Sigmoid colon (tissue), 7 donors: Measurements from ENCODE around the gene HBG2. TPM values are rescaled to one million over a fixed set of nuclear protein-coding genes. Genes with fewer than 3 reads are reported as not detected.
"Not testable (repeated sequence)": the region's sequence is repeated elsewhere in the genome, so short reads cannot be mapped to it uniquely, and the experiment has no call there.

ENCODE experiments used
- DNase-seq: peaks from one replicate; pipeline ENCODE4 v3.0.0-alpha.2; 2019
- H3K27ac ChIP-seq, 4 donors: fragments of 200-600 bp; sonication (generic); one replicate each; pipeline ENCODE4 v1.5.1; 2016 to 2019; ENCODE audit warnings: mild to moderate bottlenecking in 1 of 4
- H3K27me3 ChIP-seq, 3 donors: fragments of 200-600 bp; sonication (generic); one replicate each; pipeline ENCODE4 v1.5.1; 2019; ENCODE audit warnings: mild to moderate bottlenecking in 1 of 3
- H3K36me3 ChIP-seq, 4 donors: fragments of 200-600 bp; sonication (generic); one replicate each; pipeline ENCODE4 v1.5.1; 2016 to 2019
- H3K4me1 ChIP-seq, 4 donors: fragments of 200-600 bp; sonication (generic); one replicate each; pipeline ENCODE4 v1.5.1; 2017 to 2019
- H3K4me3 ChIP-seq, 4 donors: fragments of 200-600 bp; sonication (generic); one replicate each; pipeline ENCODE4 v1.5.1; 2017 to 2019; ENCODE audit warnings: mild to moderate bottlenecking in 2 of 4, moderate library complexity in 1 of 4
- H3K9me3 ChIP-seq, 4 donors: fragments of 200-600 bp in 3 of 4; sonication (generic) in 3 of 4; one replicate each; pipeline versions ENCODE4 v1.5.1 to v1.6.1; 2013 to 2019
- CTCF ChIP-seq, 4 experiments: fragments of 450-650 bp in 3 of 4; fragments of 200-600 bp in 1 of 4; IDR thresholded peaks; one replicate each; pipeline ENCODE4 v1.5.1; 2016 to 2019; ENCODE audit warnings: antibody characterized with exemption in 4 of 4, mild to moderate bottlenecking in 3 of 4, moderate library complexity in 2 of 4
- EP300 ChIP-seq, 4 donors: sonication (generic); formaldehyde crosslinking; IDR thresholded peaks; one replicate each; pipeline ENCODE4 v1.6.1; 2017; ENCODE audit warnings: antibody characterized with exemption in 4 of 4
- POLR2A ChIP-seq, 2 donors: fragments of 450-650 bp; IDR thresholded peaks; one replicate each; pipeline ENCODE4 v1.6.1; 2016; ENCODE audit warnings: antibody characterized with exemption in 2 of 2, mild to moderate bottlenecking in 2 of 2, moderate library complexity in 2 of 2
- POLR2AphosphoS5 ChIP-seq, 4 donors: sonication (generic); formaldehyde crosslinking; IDR thresholded peaks; one replicate each; pipeline ENCODE4 v1.6.1; 2017; ENCODE audit warnings: antibody characterized with exemption in 4 of 4
- WGBS, 2 donors: extraction: QIAGEN DNeasy Blood & Tissue Kit; methylation state at CpG; one replicate each; pipeline ENCODE4 v1.1.7; 2013; 5-methylcytosine and 5-hydroxymethylcytosine counted together
- intact Hi-C: fragments of 100-400 bp; cut with DNase I; formaldehyde crosslinking; loops from one replicate; pipeline ENCODE4 v1.15.1; 2023
- polyA plus RNA-seq, 3 donors: library from polyadenylated mRNA; stranded (reverse); fragments of 200-250 nt; gene quantifications; one replicate each; pipeline ENCODE4 v1.2.3, GENCODE V29; 2013
- total RNA-seq, 4 donors: library from RNA; depleted of rRNA; stranded (reverse); fragments of >200 nt; gene quantifications; one replicate each; pipeline ENCODE4 v1.1.0, GENCODE V29; 2016
- donor health status: healthy with polysubstance abuse.
- donor health status: Bipolar disorder and iron deficiency.
- donor health status: healthy.

Gene HBG2
- total and polyA plus RNA-seq, 7 donors = not detected

GRCh38 chr11:5258543-5259262, 4.1 kb upstream of the HBG2 start:
- intact Hi-C loops = no loop called here

GRCh38 chr11:5257296-5257695, 2.7 kb upstream of the HBG2 start:
- intact Hi-C loops = no loop called here
- no peaks in the 10 kb centered on the region for H3K36me3 ChIP-seq
- H3K9me3 ChIP-seq = no peaks in the 10 kb centered on the region
- H3K4me1 ChIP-seq = no peaks in the 10 kb centered on the region
- DNase-seq = no peak
- TF ChIP-seq EP300 (IDR thresholded peaks at IDR 0.05) (no peak), CTCF (IDR thresholded peaks at IDR 0.05) (no peak), POLR2AphosphoS5 (IDR thresholded peaks at IDR 0.05) (no peak), POLR2A (IDR thresholded peaks at IDR 0.05) (no peak)
- H3K4me3 ChIP-seq = no peak overlapping the region
- no peaks in the 10 kb centered on the region for H3K27me3 ChIP-seq
- no peak overlapping the region for H3K27ac ChIP-seq
- WGBS, 2 donors = 24 to 50% methylated on average over 2 of the region's 2 CpGs

More at GRCh38 chr11:5258543-5259262, 4.1 kb upstream of the HBG2 start:
- Histone ChIP-seq H3K4me1 (no peaks in the 10 kb centered on the region), H3K27me3 (no peaks in the 10 kb centered on the region), H3K36me3 (no peaks in the 10 kb centered on the region), H3K4me3 (no peak overlapping the region), H3K27ac (no peak overlapping the region), H3K9me3 (no peaks in the 10 kb centered on the region)
- TF ChIP-seq POLR2AphosphoS5 (IDR thresholded peaks at IDR 0.05) (no peak), EP300 (IDR thresholded peaks at IDR 0.05) (no peak), POLR2A (IDR thresholded peaks at IDR 0.05) (no peak), CTCF (IDR thresholded peaks at IDR 0.05) (no peak)
- no peak for DNase-seq
- 70 to 79% methylated on average over 7 of the region's 7 CpGs for WGBS, 2 donors

GRCh38 chr11:5254023-5254422, 558 bp downstream of the HBG2 start:
- DNase-seq, H3K4me1 ChIP-seq, H3K27ac ChIP-seq, H3K36me3 ChIP-seq, H3K4me3 ChIP-seq, intact Hi-C loops, H3K9me3 ChIP-seq, H3K27me3 ChIP-seq: not testable (repeated sequence)
- WGBS, 2 donors = 69 to 82% methylated on average over 2 of the region's 2 CpGs

DNA sequence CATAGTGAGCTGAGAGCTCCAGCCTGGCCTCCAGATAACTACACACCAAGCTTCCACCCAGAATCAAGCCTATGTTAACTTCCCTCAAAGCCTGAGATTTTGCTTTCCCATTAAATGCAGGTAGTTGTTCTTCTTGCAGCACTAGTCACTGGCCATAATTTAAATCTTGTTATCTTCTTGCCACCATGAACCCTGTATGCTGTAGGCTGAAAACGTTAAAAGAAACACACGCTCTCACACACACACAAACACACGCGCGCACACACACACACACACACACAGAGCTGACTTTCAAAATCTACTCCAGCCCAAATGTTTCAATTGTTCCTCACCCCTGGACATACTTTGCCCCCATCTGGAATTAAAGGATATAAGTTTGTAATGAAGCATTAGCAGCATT, 1.1 kb downstream of the HBG2 start:
- H3K27ac ChIP-seq, intact Hi-C loops: not testable (repeated sequence)
- 83% methylated on average over 5 of the region's 5 CpGs for WGBS, 2 donors

GRCh38 chr11:5252919-5253265, 1.7 kb downstream of the HBG2 start:
- Histone ChIP-seq H3K9me3 (no peaks in the 10 kb centered on the region), H3K4me1 (no peaks in the 10 kb centered on the region), H3K4me3 (no peak overlapping the region), H3K36me3 (no peaks in the 10 kb centered on the region), H3K27ac (no peak overlapping the region), H3K27me3 (no peaks in the 10 kb centered on the region)
- intact Hi-C loops = no loop called here
- 10 to 52% methylated on average over 1 of the region's 1 CpG for WGBS, 2 donors
- no peak for DNase-seq
- no peak for TF ChIP-seq CTCF (IDR thresholded peaks at IDR 0.05)
- TF ChIP-seq EP300 (IDR thresholded peaks at IDR 0.05) = no peak
- no peak for TF ChIP-seq POLR2A (IDR thresholded peaks at IDR 0.05)
- TF ChIP-seq POLR2AphosphoS5 (IDR thresholded peaks at IDR 0.05) = no peak

More for the DNA sequence above, 1.1 kb downstream of the HBG2 start:
- not testable (repeated sequence) for H3K4me1 ChIP-seq, H3K36me3 ChIP-seq, H3K4me3 ChIP-seq, DNase-seq, H3K27me3 ChIP-seq, H3K9me3 ChIP-seq
